RPMI7951 (cell line): Measurements from ENCODE around the gene RAB10. TPM values are rescaled to one million over a fixed set of nuclear protein-coding genes. Genes with fewer than 3 reads are reported as not detected.
"Not testable (repeated sequence)": the region's sequence is repeated elsewhere in the genome, so short reads cannot be mapped to it uniquely, and the experiment has no call there.

Experiments
- DNase-seq: peaks from one replicate; pipeline ENCODE4 v3.0.0-alpha.2; 2012; ENCODE audit warnings: low read depth
- total RNA-seq: library from RNA; depleted of rRNA; stranded (reverse); fragments of >200 nt; shearing (Covaris generic); gene quantifications from 2 replicates; pipeline ENCODE4 v1.2.3, GENCODE V29; 2014

RAB10 gene
- total RNA-seq, 1 experiment from 2014 or later = 138 TPM

DNA sequence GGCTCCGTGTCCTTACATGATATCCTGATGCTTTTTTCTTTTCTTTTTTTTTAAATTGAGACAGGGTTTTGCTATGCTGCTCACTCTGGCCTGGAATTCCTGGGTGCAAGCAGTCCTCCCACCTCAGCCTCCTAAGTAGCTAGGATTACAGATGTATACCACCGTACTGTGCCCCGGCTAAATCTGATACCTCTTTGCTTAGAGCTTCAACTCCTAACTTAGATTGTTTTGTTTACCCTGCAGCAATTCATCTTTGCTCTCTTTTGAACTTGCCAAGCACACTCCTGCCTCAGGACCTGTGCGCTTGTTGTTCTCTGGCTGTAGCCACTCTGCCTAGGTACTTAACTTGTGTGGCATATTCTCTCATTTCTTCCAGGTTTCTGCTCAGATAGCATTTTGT lies 24.5 kb downstream of the RAB10 start:
- DNase-seq = no peak

DNA sequence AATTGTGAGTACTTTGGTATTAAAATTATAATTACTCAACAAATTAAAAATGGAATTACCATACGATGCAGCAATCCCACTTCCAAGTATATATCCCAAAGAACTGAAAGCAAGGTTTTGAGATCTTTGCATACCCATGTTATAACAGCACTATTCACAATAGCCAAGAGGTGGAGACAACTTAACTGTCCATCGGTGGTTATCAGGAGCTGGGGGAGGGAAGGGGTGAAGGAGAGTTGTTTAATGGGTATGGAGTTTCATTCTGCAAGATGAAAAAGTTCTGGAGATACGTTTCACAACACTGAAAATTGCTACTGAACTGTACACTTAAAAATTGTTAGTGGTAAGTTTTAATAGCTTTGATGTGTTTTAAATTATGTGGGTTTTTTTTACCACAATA lies 25.7 kb downstream of the RAB10 start:
- no peak for DNase-seq

- no peak for DNase-seq
These were observed 27.7 kb downstream of the RAB10 start for GRCh38 chr2:26061539-26061938.

DNA sequence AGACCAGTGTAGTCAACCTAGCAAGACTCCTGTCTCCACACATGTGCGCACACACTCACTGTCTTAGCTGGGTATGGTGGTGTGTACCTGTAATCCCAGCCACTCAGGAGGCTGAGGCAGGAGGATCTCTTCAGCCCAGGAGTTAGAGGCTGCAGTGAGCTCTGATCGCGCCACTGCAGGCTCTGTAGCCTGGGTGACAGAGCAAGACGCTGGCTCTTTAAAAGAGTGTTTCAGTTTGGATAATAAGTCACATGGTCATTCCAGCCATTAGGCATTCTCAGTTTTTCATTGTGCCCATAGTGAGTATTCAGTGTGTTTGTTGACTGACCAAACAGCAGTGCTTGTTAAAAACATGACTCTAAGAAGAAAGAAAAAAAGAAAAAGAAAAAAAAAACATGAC lies 31.0 kb downstream of the RAB10 start:
- DNase-seq = no peak

- no peak for DNase-seq
These were observed 33.5 kb downstream of the RAB10 start for GRCh38 chr2:26067186-26067974.

DNA sequence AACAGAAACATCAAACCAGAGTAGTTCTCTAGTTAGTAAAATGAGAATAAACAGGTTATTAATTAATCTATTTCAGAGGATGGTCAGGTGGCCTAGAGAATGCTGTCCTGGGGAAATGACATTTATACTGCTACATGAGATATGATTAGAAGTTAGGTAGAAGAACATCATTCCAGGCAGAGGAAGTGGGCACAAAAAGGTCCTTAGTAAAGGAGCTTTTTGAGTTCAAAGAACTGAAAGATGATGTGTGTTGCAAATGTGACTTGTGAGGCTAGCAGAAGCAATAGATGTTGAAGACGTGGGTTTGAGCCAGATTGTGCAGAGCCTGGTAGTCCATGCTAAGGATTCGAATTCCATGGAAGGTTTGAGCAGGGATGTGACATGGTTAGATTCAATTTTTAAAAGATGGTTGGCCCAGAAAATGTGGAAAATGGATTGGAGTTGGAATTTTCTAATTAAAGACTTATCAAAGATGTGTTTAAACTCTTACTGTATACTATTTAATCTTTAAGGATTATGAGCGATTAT lies 34.2 kb downstream of the RAB10 start:
- no peak for DNase-seq

GRCh38 chr2:26068602-26069298 lies 34.9 kb downstream of the RAB10 start:
- DNase-seq = peak; percentile 91

GRCh38 chr2:26070730-26071129 lies 36.8 kb downstream of the RAB10 start:
- DNase-seq = no peak

DNA sequence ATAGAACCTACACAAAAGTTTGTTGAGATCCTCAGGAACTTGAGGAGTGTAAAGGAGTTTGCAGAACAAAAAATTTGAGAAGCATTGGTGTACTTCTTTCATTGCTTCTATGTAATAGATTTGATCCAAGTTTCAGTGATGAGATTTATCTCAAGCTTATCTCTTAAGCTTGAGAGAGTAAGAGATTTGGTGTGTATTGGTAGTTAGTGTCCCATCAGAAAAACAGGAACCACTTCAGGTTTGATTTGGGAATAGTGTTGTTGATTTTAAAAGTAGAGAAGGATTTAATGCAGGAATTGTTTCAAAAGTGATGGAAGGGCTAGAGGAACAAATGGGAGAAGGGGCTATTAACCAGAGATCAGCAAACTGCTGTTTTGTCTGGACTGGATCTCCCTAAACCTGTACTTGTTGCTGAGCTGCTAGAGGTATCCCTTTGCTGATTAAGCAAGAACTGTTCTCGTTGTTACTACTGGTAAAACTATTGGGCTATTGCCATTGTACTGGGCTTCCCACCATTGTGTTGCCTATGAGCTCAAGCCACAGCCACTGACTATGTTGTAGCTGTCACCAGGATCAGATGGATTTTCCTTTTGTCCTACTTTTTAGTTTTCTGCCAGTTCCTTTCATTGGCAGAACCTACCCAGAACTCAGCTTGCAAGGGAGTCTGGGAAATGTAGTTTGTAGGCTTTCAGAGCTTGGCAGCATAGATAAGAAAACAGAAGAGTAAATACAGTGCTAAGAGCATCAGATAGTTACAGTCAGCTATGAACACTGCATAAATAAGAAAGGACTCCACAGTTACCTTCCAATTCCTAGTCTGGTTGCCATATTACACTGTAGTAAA lies 39.3 kb downstream of the RAB10 start:
- no peak for DNase-seq

GRCh38 chr2:26073830-26074229 lies 39.9 kb downstream of the RAB10 start:
- no peak for DNase-seq

- no peak for DNase-seq
These were observed 40.8 kb downstream of the RAB10 start for GRCh38 chr2:26074676-26075075.

- DNase-seq = no peak
These were observed 41.3 kb downstream of the RAB10 start for GRCh38 chr2:26075173-26075572.

GRCh38 chr2:26076001-26076587 lies 42.2 kb downstream of the RAB10 start:
- DNase-seq = no peak

DNA sequence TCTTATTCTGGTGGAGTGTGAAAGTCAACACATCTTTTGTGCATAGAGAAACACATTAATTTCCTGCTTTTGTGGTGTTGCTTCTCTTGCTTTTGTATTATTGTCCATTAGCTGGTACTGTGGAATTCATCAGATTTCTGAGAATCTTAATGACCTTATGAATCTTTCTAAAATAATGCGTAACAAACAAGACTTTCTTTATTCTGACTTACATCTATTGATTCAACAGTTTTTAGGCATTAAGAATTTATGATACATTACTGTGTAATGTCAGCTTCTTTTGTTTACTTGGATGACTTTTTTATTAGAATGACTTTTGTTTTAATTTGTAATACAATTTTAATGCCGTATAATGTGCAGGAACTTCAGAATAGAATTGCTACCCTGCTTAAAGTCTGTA lies 43.4 kb downstream of the RAB10 start:
- no peak for DNase-seq

DNA sequence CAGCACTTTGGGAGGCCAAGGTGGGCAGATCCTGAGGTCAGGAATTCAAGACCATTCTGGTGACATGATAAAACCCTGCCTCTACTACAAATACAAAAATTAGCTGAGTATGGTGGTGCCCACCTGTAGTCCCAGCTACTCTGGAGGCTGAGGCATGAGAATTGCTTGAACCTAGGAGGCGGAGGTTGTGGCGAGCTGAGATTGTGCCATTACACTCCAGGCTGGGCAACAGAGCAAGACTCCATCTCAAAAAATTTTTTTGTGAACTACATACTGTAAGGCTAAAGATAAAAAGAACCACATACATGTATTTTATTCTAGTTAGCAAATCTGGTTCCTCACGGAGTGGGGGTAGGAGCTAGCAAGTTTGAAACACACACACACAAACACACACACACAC lies 45.1 kb downstream of the RAB10 start:
- DNase-seq = no peak

DNA sequence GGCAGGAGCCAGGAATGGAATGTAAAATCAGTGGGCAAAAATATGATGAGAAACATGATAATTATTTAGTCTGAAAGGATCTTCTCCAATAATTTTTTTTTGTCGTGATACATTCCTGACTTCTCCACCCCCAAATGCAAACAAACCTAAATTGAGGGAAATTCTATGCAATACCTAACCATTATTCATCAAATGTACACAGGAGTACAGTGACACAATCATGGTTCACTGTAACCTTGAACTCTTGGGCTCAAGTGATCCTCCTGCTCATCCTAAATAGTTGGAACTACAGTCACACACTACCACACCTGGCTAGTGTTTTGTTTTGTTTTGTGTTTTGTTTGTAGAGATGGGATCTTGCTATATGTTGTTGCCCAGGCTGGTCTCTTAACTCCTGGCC lies 46.5 kb downstream of the RAB10 start:
- DNase-seq = no peak

- DNase-seq = not testable (repeated sequence)
These were observed 47.0 kb downstream of the RAB10 start for GRCh38 chr2:26080925-26081324.

DNA sequence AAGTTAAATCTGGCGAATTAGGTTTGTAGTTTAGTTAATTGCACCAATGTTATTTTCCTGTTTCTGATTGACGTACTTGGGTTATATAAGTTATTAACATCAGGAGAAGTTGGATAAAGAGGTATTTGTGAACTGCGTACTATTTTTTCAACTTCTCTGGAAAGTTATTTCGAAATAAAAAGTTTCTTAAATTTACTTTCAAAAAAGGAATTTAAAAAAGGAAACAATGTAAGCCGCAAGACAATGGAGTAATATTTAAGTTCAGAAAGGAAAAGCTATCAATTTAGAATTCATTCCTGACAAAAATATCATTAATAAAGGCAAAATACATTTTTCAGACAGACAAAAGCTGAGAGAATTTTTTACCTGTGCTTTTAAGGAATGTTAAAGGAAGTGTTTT lies 47.7 kb downstream of the RAB10 start:
- no peak for DNase-seq

DNA sequence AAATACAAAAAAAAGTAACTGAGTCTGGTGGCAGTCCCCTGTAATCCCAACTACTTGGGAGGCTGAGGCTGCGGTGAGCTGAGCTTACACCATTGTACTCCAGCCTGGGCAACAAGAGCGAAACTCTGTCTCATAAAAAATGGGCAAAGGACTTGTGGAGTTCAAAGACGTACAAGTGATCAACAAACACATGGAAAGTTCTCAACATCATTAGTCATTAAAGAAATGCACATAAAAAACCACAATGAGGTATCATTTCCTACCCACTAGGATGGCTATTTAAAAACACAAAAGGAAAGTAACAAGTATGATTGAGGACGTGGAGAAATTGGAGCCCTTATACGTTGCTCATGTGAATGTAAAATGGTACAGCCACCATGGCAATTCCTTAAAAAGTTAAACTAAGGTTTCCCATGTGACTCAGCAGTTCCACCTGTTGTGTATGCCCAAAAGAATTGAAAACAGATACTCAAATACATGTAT lies 52.3 kb downstream of the RAB10 start:
- peak; percentile 91 for DNase-seq

GRCh38 chr2:26086779-26087178 lies 52.9 kb downstream of the RAB10 start:
- DNase-seq = no peak

DNA sequence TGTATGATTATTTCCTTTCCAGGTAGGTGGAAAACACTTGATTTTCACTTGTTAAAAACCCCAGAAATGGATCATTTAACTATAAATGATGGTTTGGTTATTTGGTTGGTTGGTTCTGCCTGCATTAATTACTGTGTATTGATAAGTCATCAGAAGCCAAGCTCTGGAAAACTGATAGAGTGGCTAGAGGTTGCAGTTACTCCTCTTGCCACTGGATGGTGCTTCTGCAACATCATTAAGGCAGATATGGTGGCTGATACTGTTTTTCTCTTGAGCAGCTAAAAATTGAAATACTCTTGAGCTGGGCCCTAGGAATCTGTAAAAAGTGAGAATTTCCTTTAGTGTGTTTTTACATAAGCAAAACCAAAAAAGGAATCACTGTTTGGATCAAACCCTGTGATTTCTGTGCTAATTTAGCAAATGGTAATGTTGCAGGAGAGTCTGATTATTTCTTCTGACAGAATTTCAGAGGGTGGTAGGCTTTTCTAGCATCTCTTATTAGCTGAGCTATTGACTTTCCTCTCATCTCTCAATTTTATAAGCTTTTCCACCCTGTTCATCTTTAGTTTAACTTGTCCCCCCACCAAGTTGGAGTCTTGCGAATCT lies 54.3 kb downstream of the RAB10 start:
- DNase-seq = peak; percentile 29
